CD8-positive, alpha-beta memory T cell (primary cell): ENCODE data around the gene PRSS56. TPM values are rescaled to one million over a fixed set of nuclear protein-coding genes. Genes with fewer than 3 reads are reported as not detected.

ENCODE experiments used
- CTCF ChIA-PET: fragments of 350-600 bp; sonication (Branson Sonifier 250); formaldehyde crosslinking; loops from one replicate; lab custom pipeline; 2021; ENCODE audit warnings: antibody characterized with exemption; lab: Charles Lee
- POLR2A ChIA-PET: fragments of 350-600 bp; sonication (Branson Sonifier 250); formaldehyde crosslinking; loops from one replicate; lab custom pipeline; 2021; ENCODE audit warnings: antibody characterized with exemption; lab: Charles Lee
- DNase-seq, 5 donors: peaks; one replicate each; pipeline versions ENCODE4 v3.0.0 to v3.0.0-alpha.2; 2020 to 2022; ENCODE audit warnings: mixed read lengths in 1 of 5
- H3K27ac ChIP-seq: one replicate; pipeline ENCODE4 v1.7.0; 2013; ENCODE audit warnings: low read depth, mild to moderate bottlenecking, low read length, moderate library complexity
- H3K27me3 ChIP-seq: 2 replicates; pipeline ENCODE4 v1.7.0; 2013; ENCODE audit warnings: low read length, mild to moderate bottlenecking; ENCODE audit not compliant: insufficient read depth, poor library complexity, severe bottlenecking
- H3K36me3 ChIP-seq: 2 replicates; pipeline ENCODE4 v1.7.0; 2013; ENCODE audit warnings: mild to moderate bottlenecking, low read length, moderate library complexity; ENCODE audit not compliant: insufficient read depth
- H3K4me1 ChIP-seq: 2 replicates; pipeline ENCODE4 v1.7.0; 2013; ENCODE audit warnings: mild to moderate bottlenecking, low read length, moderate library complexity; ENCODE audit not compliant: insufficient read depth
- H3K4me3 ChIP-seq: 2 replicates; pipeline ENCODE4 v1.7.0; 2013; ENCODE audit warnings: mild to moderate bottlenecking, low read length
- H3K9me3 ChIP-seq: 2 replicates; pipeline ENCODE4 v1.7.0; 2013; ENCODE audit warnings: mild to moderate bottlenecking, low read length
- H3K27ac Mint-ChIP-seq, 8 donors: one replicate each; pipeline ENCODE4 v1.8.0; 2020 to 2021; ENCODE audit warnings: mixed read lengths in 8 of 8, mild to moderate bottlenecking in 6 of 8, inconsistent platforms in 3 of 8, moderate library complexity in 3 of 8
- H3K27me3 Mint-ChIP-seq, 2 donors: one replicate each; pipeline ENCODE4 v1.8.0; 2020 to 2021; ENCODE audit warnings: mixed read lengths in 2 of 2, mild to moderate bottlenecking in 1 of 2, moderate library complexity in 1 of 2
- H3K36me3 Mint-ChIP-seq, 3 donors: one replicate each; pipeline ENCODE4 v1.8.0; 2020 to 2021; ENCODE audit warnings: mixed read lengths in 3 of 3, inconsistent platforms in 1 of 3, mild to moderate bottlenecking in 1 of 3
- H3K4me1 Mint-ChIP-seq, 3 donors: one replicate each; pipeline ENCODE4 v1.8.0; 2020 to 2021; ENCODE audit warnings: mixed read lengths in 3 of 3, inconsistent platforms in 1 of 3, mild to moderate bottlenecking in 1 of 3
- H3K4me3 Mint-ChIP-seq, 7 donors: one replicate each; pipeline ENCODE4 v1.8.0; 2020 to 2021; ENCODE audit warnings: mixed read lengths in 7 of 7, mild to moderate bottlenecking in 6 of 7, moderate library complexity in 4 of 7, inconsistent platforms in 2 of 7
- H3K9me3 Mint-ChIP-seq, 5 donors: one replicate each; pipeline ENCODE4 v1.8.0; 2020 to 2022; ENCODE audit warnings: mixed read lengths in 5 of 5, mild to moderate bottlenecking in 3 of 5, moderate library complexity in 2 of 5, inconsistent platforms in 1 of 5
- polyA plus RNA-seq: library from polyadenylated mRNA; unstranded; fragments of 300-500 nt; fragmentation: Illumina TruSeq; gene quantifications from one replicate; pipeline ENCODE4 v1.2.3, GENCODE V29; 2021
- total RNA-seq, 2 experiments: library from RNA; stranded (reverse); gene quantifications; one replicate each; pipeline ENCODE4 v1.2.3, GENCODE V29; 2021

The PRSS56 gene
- total and polyA plus RNA-seq, 3 experiments from 2014 or later = not detected

- POLR2A ChIA-PET = no interaction called here
- CTCF ChIA-PET = interaction anchor here (1.0 to 1.5 kb wide), 2 partner anchors 9 to 11 kb away, joined by 3 read pairs; no protein-coding TSS in a partner anchor
- no peak overlapping the region for H3K4me3 Mint-ChIP-seq
- no peaks in the 10 kb centered on the region for H3K36me3 Mint-ChIP-seq
- no peak for DNase-seq
- no peak overlapping the region for H3K27ac ChIP-seq
- no peaks in the 10 kb centered on the region for H3K27me3 ChIP-seq
- H3K4me3 ChIP-seq = no peak overlapping the region
- H3K9me3 ChIP-seq = no peaks in the 10 kb centered on the region
- H3K4me1 ChIP-seq = no peaks in the 10 kb centered on the region
- H3K36me3 ChIP-seq = no peaks in the 10 kb centered on the region
- H3K27ac Mint-ChIP-seq = no peak overlapping the region
- H3K4me1 Mint-ChIP-seq = no peaks in the 10 kb centered on the region
- H3K27me3 Mint-ChIP-seq = peaks cover 12 to 33% of the 10 kb centered on the region in 2 donors
- no peaks in the 10 kb centered on the region for H3K9me3 Mint-ChIP-seq
These were observed 4.5 kb upstream of the PRSS56 start for GRCh38 chr2:232515639-232516038.

GRCh38 chr2:232516551-232516950, 3.6 kb upstream of the PRSS56 start:
- H3K27me3 Mint-ChIP-seq = peaks cover 14 to 38% of the 10 kb centered on the region in 2 donors
- H3K36me3 Mint-ChIP-seq = no peaks in the 10 kb centered on the region
- ChIA-PET POLR2A (no interaction called here), CTCF (interaction anchor here (1.0 to 1.5 kb wide), 2 partner anchors 10 to 12 kb away, joined by 3 read pairs; no protein-coding TSS in a partner anchor)
- no peak overlapping the region for H3K4me3 Mint-ChIP-seq
- peak overlapping the region in 1 of 8 donors; percentile 57 for H3K27ac Mint-ChIP-seq
- no peaks in the 10 kb centered on the region for H3K36me3 ChIP-seq
- H3K27me3 ChIP-seq = peaks cover 3% of the 10 kb centered on the region
- H3K4me3 ChIP-seq = no peak overlapping the region
- H3K4me1 ChIP-seq = no peaks in the 10 kb centered on the region
- no peak for DNase-seq
- H3K9me3 ChIP-seq = no peaks in the 10 kb centered on the region
- H3K4me1 Mint-ChIP-seq = peaks cover 0 to 3% (median 2%) of the 10 kb centered on the region in 3 donors
- no peaks in the 10 kb centered on the region for H3K9me3 Mint-ChIP-seq
- H3K27ac ChIP-seq = no peak overlapping the region

- Histone ChIP-seq H3K36me3 (no peaks in the 10 kb centered on the region), H3K9me3 (no peaks in the 10 kb centered on the region), H3K27me3 (peaks cover 15% of the 10 kb centered on the region), H3K4me1 (peaks cover 10% of the 10 kb centered on the region), H3K4me3 (no peak overlapping the region), H3K27ac (no peak overlapping the region)
- no peak for DNase-seq
- peaks cover 5 to 12% (median 8%) of the 10 kb centered on the region in 3 donors for H3K4me1 Mint-ChIP-seq
- peaks cover 20 to 32% of the 10 kb centered on the region in 2 donors for H3K27me3 Mint-ChIP-seq
- peak overlapping the region in 1 of 7 donors; percentile 50 for H3K4me3 Mint-ChIP-seq
- ChIA-PET CTCF (no interaction called here), POLR2A (no interaction called here)
- H3K36me3 Mint-ChIP-seq = no peaks in the 10 kb centered on the region
- no peaks in the 10 kb centered on the region for H3K9me3 Mint-ChIP-seq
- no peak overlapping the region for H3K27ac Mint-ChIP-seq
These were observed 1.3 kb upstream of the PRSS56 start for GRCh38 chr2:232518844-232519243.

GRCh38 chr2:232520489-232520888, 301 bp downstream of the PRSS56 start:
- CTCF ChIA-PET = interaction anchor here (1.6 to 2.4 kb wide), 2 partner anchors 9 to 11 kb away, joined by 6 to 15 read pairs; no protein-coding TSS in a partner anchor
- Mint-ChIP-seq H3K4me1 (peaks cover 8 to 16% (median 8%) of the 10 kb centered on the region in 3 donors), H3K4me3 (no peak overlapping the region), H3K9me3 (no peaks in the 10 kb centered on the region), H3K27me3 (peaks cover 25 to 36% of the 10 kb centered on the region in 2 donors), H3K36me3 (no peaks in the 10 kb centered on the region), H3K27ac (no peak overlapping the region)
- no peak for DNase-seq
- H3K27me3 ChIP-seq = peaks cover 22% of the 10 kb centered on the region
- no peaks in the 10 kb centered on the region for H3K9me3 ChIP-seq
- peaks cover 10% of the 10 kb centered on the region for H3K4me1 ChIP-seq
- no peak overlapping the region for H3K4me3 ChIP-seq
- H3K27ac ChIP-seq = no peak overlapping the region
- no peaks in the 10 kb centered on the region for H3K36me3 ChIP-seq
- POLR2A ChIA-PET = no interaction called here

GRCh38 chr2:232521098-232521497, 910 bp downstream of the PRSS56 start:
- peaks cover 25 to 36% of the 10 kb centered on the region in 2 donors for H3K27me3 Mint-ChIP-seq
- DNase-seq = no peak
- Histone ChIP-seq H3K4me3 (no peak overlapping the region), H3K27me3 (peaks cover 22% of the 10 kb centered on the region), H3K36me3 (no peaks in the 10 kb centered on the region), H3K27ac (no peak overlapping the region), H3K4me1 (peaks cover 10% of the 10 kb centered on the region), H3K9me3 (no peaks in the 10 kb centered on the region)
- no peaks in the 10 kb centered on the region for H3K9me3 Mint-ChIP-seq
- no peaks in the 10 kb centered on the region for H3K36me3 Mint-ChIP-seq
- H3K4me1 Mint-ChIP-seq = peaks cover 8 to 16% (median 8%) of the 10 kb centered on the region in 3 donors
- CTCF ChIA-PET = interaction anchor here (1.6 to 2.4 kb wide), 3 partner anchors 10 to 11 kb away, joined by 6 to 15 read pairs (median 7); no protein-coding TSS in a partner anchor
- no peak overlapping the region for H3K27ac Mint-ChIP-seq
- H3K4me3 Mint-ChIP-seq = peak overlapping the region in 2 of 7 donors; percentile 67 to 76
- POLR2A ChIA-PET = no interaction called here

- Histone ChIP-seq H3K27me3 (peaks cover 22% of the 10 kb centered on the region), H3K27ac (no peak overlapping the region), H3K9me3 (no peaks in the 10 kb centered on the region), H3K4me1 (peaks cover 10% of the 10 kb centered on the region), H3K36me3 (no peaks in the 10 kb centered on the region), H3K4me3 (no peak overlapping the region)
- Mint-ChIP-seq H3K27ac (no peak overlapping the region), H3K9me3 (no peaks in the 10 kb centered on the region), H3K4me1 (peaks cover 8 to 16% (median 8%) of the 10 kb centered on the region in 3 donors), H3K36me3 (peaks cover 0 to under 1% (median 0%) of the 10 kb centered on the region in 3 donors), H3K4me3 (peak overlapping the region in 2 of 7 donors; percentile 68 to 78), H3K27me3 (peaks cover 28 to 42% of the 10 kb centered on the region in 2 donors)
- DNase-seq = peak; percentile 54 to 67 (median 62)
- POLR2A ChIA-PET = no interaction called here
- CTCF ChIA-PET = interaction anchor here (0.8 to 2.4 kb wide), 4 partner anchors 10 to 69 kb away, joined by 3 to 15 read pairs (median 5); no protein-coding TSS in a partner anchor
These were observed 1.9 kb downstream of the PRSS56 start for GRCh38 chr2:232521959-232522622.

GRCh38 chr2:232522623-232523401, 2.6 kb downstream of the PRSS56 start:
- Histone ChIP-seq H3K27ac (no peak overlapping the region), H3K4me1 (peaks cover 11% of the 10 kb centered on the region), H3K36me3 (no peaks in the 10 kb centered on the region), H3K9me3 (no peaks in the 10 kb centered on the region), H3K4me3 (no peak overlapping the region), H3K27me3 (peaks cover 22% of the 10 kb centered on the region)
- POLR2A ChIA-PET = no interaction called here
- H3K27me3 Mint-ChIP-seq = peaks cover 27 to 47% of the 10 kb centered on the region in 2 donors
- no peak for DNase-seq
- no peaks in the 10 kb centered on the region for H3K9me3 Mint-ChIP-seq
- H3K27ac Mint-ChIP-seq = no peak overlapping the region
- peaks cover 8 to 17% (median 10%) of the 10 kb centered on the region in 3 donors for H3K4me1 Mint-ChIP-seq
- H3K36me3 Mint-ChIP-seq = peaks cover 0 to 1% (median 0%) of the 10 kb centered on the region in 3 donors
- CTCF ChIA-PET = interaction anchor here (0.8 to 2.4 kb wide), 4 partner anchors 9 to 70 kb away, joined by 3 to 15 read pairs (median 5); no protein-coding TSS in a partner anchor
- peak overlapping the region in 6 of 7 donors; percentile 38 to 78 (median 66) for H3K4me3 Mint-ChIP-seq
